Stimulated activated CD4-positive, alpha-beta T cell treated with anti-CD3 and anti-CD28 coated beads, Interleukin-2, amount 100 ng/mL, for 48 hours (primary cell): ENCODE measurements around the gene KRT12.

Experiments
- DNase-seq, 2 donors: peaks; one replicate each; pipeline ENCODE4 v3.0.0-alpha.2; 2020

The KRT12 gene

GRCh38 chr17:40812639-40813038 lies 54.4 kb downstream of the KRT12 start:
- no peak for DNase-seq
